AG09309 (cell line): ENCODE data around the gene NSDHL.

Experiments used
- DNase-seq: peaks from one replicate; pipeline ENCODE4 v3.0.0-alpha.2; 2010; ENCODE audit warnings: low read depth
- H3K4me3 ChIP-seq: 2 replicates; pipeline ENCODE4 v1.5.1; 2011; ENCODE audit warnings: mild to moderate bottlenecking, low read depth, low read length, moderate library complexity; ENCODE audit not compliant: control insufficient read depth
- CTCF ChIP-seq: IDR thresholded peaks from 2 replicates; pipeline ENCODE4 v1.5.1; 2011; ENCODE audit warnings: mild to moderate bottlenecking, low read depth, low read length, inconsistent platforms; ENCODE audit not compliant: insufficient read depth, control insufficient read depth; ENCODE audit errors: missing control alignments

Gene NSDHL

GRCh38 chrX:152917656-152918579 lies 87.1 kb downstream of the NSDHL start:
- no peak for TF ChIP-seq CTCF
- no peak for DNase-seq
- H3K4me3 ChIP-seq: no peak overlapping the region

- no peak overlapping the region for H3K4me3 ChIP-seq
- TF ChIP-seq CTCF: no peak
- DNase-seq: no peak
Observed at GRCh38 chrX:152918707-152919106, 87.8 kb downstream of the NSDHL start.
